CD4-positive, CD25-positive, alpha-beta regulatory T cell (primary cell): ENCODE data around the gene BRPF1. TPM values are rescaled to one million over a fixed set of nuclear protein-coding genes. Genes with fewer than 3 reads are reported as not detected.

ENCODE experiments used
- ATAC-seq, 2 donors: fragments of 150-1000 bp; cut with Tn5 transposase; one replicate each; pipeline ENCODE4 v1.10.0; 2021; ENCODE audit warnings: low read depth in 2 of 2, moderate number of reproducible peaks in 2 of 2, moderate library complexity in 1 of 2
- DNase-seq, 3 donors: peaks; one replicate each; pipeline versions ENCODE4 v3.0.0 to v3.0.0-alpha.2; 2012 to 2022; ENCODE audit warnings: mixed read lengths in 1 of 3
- H3K27ac ChIP-seq: one replicate; pipeline ENCODE4 v1.7.0; 2013; ENCODE audit warnings: mild to moderate bottlenecking, low read length; ENCODE audit not compliant: insufficient read depth, poor library complexity, severe bottlenecking
- H3K27me3 ChIP-seq: one replicate; pipeline ENCODE4 v1.7.0; 2013; ENCODE audit warnings: low read length; ENCODE audit not compliant: control insufficient read depth, insufficient read depth
- H3K36me3 ChIP-seq: one replicate; pipeline ENCODE4 v1.7.0; 2013; ENCODE audit warnings: mild to moderate bottlenecking, low read length, moderate library complexity; ENCODE audit not compliant: control insufficient read depth, insufficient read depth
- H3K4me1 ChIP-seq: 2 replicates; pipeline ENCODE4 v1.7.0; 2013; ENCODE audit warnings: mild to moderate bottlenecking, low read length; ENCODE audit not compliant: insufficient read depth, control insufficient read depth, poor library complexity, severe bottlenecking
- H3K4me3 ChIP-seq: one replicate; pipeline ENCODE4 v1.7.0; 2013; ENCODE audit warnings: low read depth, mild to moderate bottlenecking, low read length, moderate library complexity
- H3K9me3 ChIP-seq, 2 experiments: 1 replicate in 1 of 2; 2 replicates in 1 of 2; pipeline ENCODE4 v1.7.0; 2013; ENCODE audit warnings: low read length in 2 of 2, mild to moderate bottlenecking in 1 of 2, moderate library complexity in 1 of 2; ENCODE audit not compliant: control insufficient read depth in 2 of 2
- H3K27ac Mint-ChIP-seq, 3 donors: one replicate each; pipeline ENCODE4 v1.8.0; 2020 to 2022; ENCODE audit warnings: mild to moderate bottlenecking in 3 of 3, mixed read lengths in 3 of 3, moderate library complexity in 2 of 3
- H3K27me3 Mint-ChIP-seq: one replicate; pipeline ENCODE4 v1.8.0; 2022; ENCODE audit warnings: mild to moderate bottlenecking, mixed read lengths
- H3K36me3 Mint-ChIP-seq: one replicate; pipeline ENCODE4 v1.8.0; 2020; ENCODE audit warnings: mixed read lengths
- H3K4me1 Mint-ChIP-seq, 4 donors: one replicate each; pipeline ENCODE4 v1.8.0; 2020 to 2022; ENCODE audit warnings: mixed read lengths in 4 of 4, mild to moderate bottlenecking in 1 of 4
- H3K4me3 Mint-ChIP-seq, 4 donors: one replicate each; pipeline ENCODE4 v1.8.0; 2020 to 2022; ENCODE audit warnings: mild to moderate bottlenecking in 4 of 4, mixed read lengths in 4 of 4, moderate library complexity in 3 of 4
- H3K9me3 Mint-ChIP-seq, 7 donors: one replicate each; pipeline ENCODE4 v1.8.0; 2020 to 2022; ENCODE audit warnings: mixed read lengths in 7 of 7, mild to moderate bottlenecking in 3 of 7, moderate library complexity in 2 of 7
- polyA plus RNA-seq, 4 donors: library from polyadenylated mRNA; unstranded; fragments of 300-500 nt; fragmentation: Illumina TruSeq; gene quantifications; one replicate each; pipeline ENCODE4 v1.2.3, GENCODE V29; 2021
- total RNA-seq: library from RNA; stranded (reverse); gene quantifications from one replicate; pipeline ENCODE4 v1.2.3, GENCODE V29; 2022

BRPF1 gene
- total and polyA plus RNA-seq, 5 donors from 2014 or later, result 6.7 to 41.2 (median 10.3) TPM

GRCh38 chr3:9781551-9781950 lies 50.0 kb downstream of the BRPF1 start:
- no peak for DNase-seq
- peak overlapping the region in 1 of 4 donors; percentile 27 for H3K4me3 Mint-ChIP-seq

GRCh38 chr3:9781978-9782603 lies 50.6 kb downstream of the BRPF1 start:
- H3K27ac ChIP-seq, result no peak overlapping the region
- Mint-ChIP-seq H3K36me3 (peaks cover 27% of the 10 kb centered on the region), H3K4me3 (peak overlapping the region in 1 of 4 donors; percentile 67)

More at GRCh38 chr3:9781551-9781950, 50.0 kb downstream of the BRPF1 start:
- Histone ChIP-seq H3K27me3 (no peaks in the 10 kb centered on the region), H3K27ac (no peak overlapping the region), H3K9me3 (no peaks in the 10 kb centered on the region), H3K4me1 (peaks cover 42% of the 10 kb centered on the region), H3K36me3 (peaks cover 38% of the 10 kb centered on the region), H3K4me3 (no peak overlapping the region)
- Mint-ChIP-seq H3K9me3 (no peaks in the 10 kb centered on the region), H3K36me3 (peaks cover 23% of the 10 kb centered on the region), H3K4me1 (peaks cover 8 to 58% (median 43%) of the 10 kb centered on the region in 4 donors), H3K27me3 (no peaks in the 10 kb centered on the region), H3K27ac (peak overlapping the region; percentile 56 to 95 (median 79))
- ATAC-seq, result no peak

GRCh38 chr3:9782770-9783169 lies 51.2 kb downstream of the BRPF1 start:
- no peaks in the 10 kb centered on the region for H3K27me3 Mint-ChIP-seq
- ATAC-seq, result no peak
- Histone ChIP-seq H3K27ac (no peak overlapping the region), H3K9me3 (no peaks in the 10 kb centered on the region), H3K36me3 (peaks cover 49% of the 10 kb centered on the region), H3K4me3 (no peak overlapping the region), H3K4me1 (peaks cover 42% of the 10 kb centered on the region), H3K27me3 (no peaks in the 10 kb centered on the region)
- H3K9me3 Mint-ChIP-seq, result no peaks in the 10 kb centered on the region
- no peak overlapping the region for H3K27ac Mint-ChIP-seq
- H3K4me1 Mint-ChIP-seq, result peaks cover 12 to 59% (median 46%) of the 10 kb centered on the region in 4 donors
- no peak overlapping the region for H3K4me3 Mint-ChIP-seq
- peaks cover 33% of the 10 kb centered on the region for H3K36me3 Mint-ChIP-seq
- peak in 1 of 3 donors; percentile 14 for DNase-seq

More at GRCh38 chr3:9781978-9782603, 50.6 kb downstream of the BRPF1 start:
- DNase-seq (no peak), ATAC-seq (no peak)
- no peaks in the 10 kb centered on the region for H3K27me3 ChIP-seq
- H3K36me3 ChIP-seq, result peaks cover 43% of the 10 kb centered on the region
- Mint-ChIP-seq H3K4me1 (peaks cover 8 to 58% (median 42%) of the 10 kb centered on the region in 4 donors), H3K27ac (peak overlapping the region in 2 of 3 donors; percentile 73 to 95), H3K9me3 (no peaks in the 10 kb centered on the region), H3K27me3 (no peaks in the 10 kb centered on the region)
- H3K4me1 ChIP-seq, result peaks cover 42% of the 10 kb centered on the region
- H3K4me3 ChIP-seq, result no peak overlapping the region
- H3K9me3 ChIP-seq, result no peaks in the 10 kb centered on the region

DNA sequence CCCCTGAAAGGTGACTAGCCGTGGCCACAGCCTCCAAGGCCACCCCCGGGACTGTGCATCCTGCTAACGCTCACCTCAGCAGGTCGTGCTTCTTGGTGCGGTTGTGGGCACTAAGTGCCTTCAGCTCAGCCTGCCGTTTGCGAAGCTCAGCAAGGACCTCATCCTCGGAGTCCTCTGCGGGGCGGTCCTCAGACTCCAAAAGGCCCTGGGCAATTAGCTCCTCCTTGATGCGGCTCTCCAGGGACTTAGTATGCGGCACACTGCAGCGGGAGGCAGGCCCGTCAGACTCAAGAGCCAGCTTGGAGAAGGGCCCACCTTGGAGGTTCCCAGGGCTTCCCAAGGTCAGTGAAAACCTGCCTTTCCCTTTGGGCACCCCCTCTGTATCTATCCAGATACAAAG lies 52.4 kb downstream of the BRPF1 start:
- H3K4me3 ChIP-seq, result no peak overlapping the region
- H3K27me3 ChIP-seq, result no peaks in the 10 kb centered on the region
- Mint-ChIP-seq H3K4me1 (peaks cover 13 to 50% (median 40%) of the 10 kb centered on the region in 4 donors), H3K4me3 (no peak overlapping the region), H3K9me3 (no peaks in the 10 kb centered on the region), H3K36me3 (peaks cover 37% of the 10 kb centered on the region), H3K27ac (no peak overlapping the region), H3K27me3 (no peaks in the 10 kb centered on the region)
- ATAC-seq (no peak), DNase-seq (no peak)
- H3K27ac ChIP-seq, result no peak overlapping the region
- H3K4me1 ChIP-seq, result peaks cover 35% of the 10 kb centered on the region
- H3K36me3 ChIP-seq, result peaks cover 54% of the 10 kb centered on the region
- H3K9me3 ChIP-seq, result no peaks in the 10 kb centered on the region

DNA sequence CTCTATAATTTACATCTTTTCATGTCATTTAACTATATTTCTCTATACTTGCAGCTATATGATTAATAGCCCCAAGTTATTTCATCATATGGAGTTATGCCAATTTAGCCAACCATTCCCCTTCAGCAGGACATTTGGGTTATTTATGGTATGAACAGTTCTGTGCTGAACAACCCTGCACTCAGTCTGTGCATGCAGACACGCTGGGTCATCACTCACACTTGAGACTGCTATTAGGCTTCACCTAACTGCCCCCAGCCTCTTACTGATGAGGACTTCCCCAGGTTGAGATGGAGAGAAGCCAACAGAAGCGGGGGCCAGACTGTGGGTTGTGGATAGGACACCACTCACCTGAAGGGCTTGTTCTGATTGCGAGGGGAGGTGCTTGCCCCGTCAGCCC lies 53.4 kb downstream of the BRPF1 start:
- no peak for ATAC-seq
- Mint-ChIP-seq H3K9me3 (no peaks in the 10 kb centered on the region), H3K4me1 (peaks cover 12 to 43% (median 36%) of the 10 kb centered on the region in 4 donors), H3K27ac (no peak overlapping the region), H3K36me3 (peaks cover 41% of the 10 kb centered on the region), H3K4me3 (peak overlapping the region in 1 of 4 donors; percentile 47), H3K27me3 (no peaks in the 10 kb centered on the region)
- no peak for DNase-seq
- Histone ChIP-seq H3K4me1 (peaks cover 25% of the 10 kb centered on the region), H3K27ac (no peak overlapping the region), H3K27me3 (no peaks in the 10 kb centered on the region), H3K4me3 (no peak overlapping the region), H3K36me3 (peaks cover 63% of the 10 kb centered on the region), H3K9me3 (no peaks in the 10 kb centered on the region)

GRCh38 chr3:9785602-9786001 lies 54.1 kb downstream of the BRPF1 start:
- Histone ChIP-seq H3K4me1 (peaks cover 24% of the 10 kb centered on the region), H3K27ac (no peak overlapping the region), H3K9me3 (no peaks in the 10 kb centered on the region), H3K36me3 (peaks cover 67% of the 10 kb centered on the region), H3K4me3 (no peak overlapping the region), H3K27me3 (no peaks in the 10 kb centered on the region)
- no peaks in the 10 kb centered on the region for H3K27me3 Mint-ChIP-seq
- DNase-seq, result no peak
- H3K9me3 Mint-ChIP-seq, result no peaks in the 10 kb centered on the region
- H3K4me3 Mint-ChIP-seq, result peak overlapping the region in 1 of 4 donors; percentile 47
- peaks cover 18 to 45% (median 37%) of the 10 kb centered on the region in 4 donors for H3K4me1 Mint-ChIP-seq
- H3K27ac Mint-ChIP-seq, result peak overlapping the region in 1 of 3 donors; percentile 79
- ATAC-seq, result no peak
- H3K36me3 Mint-ChIP-seq, result peaks cover 41% of the 10 kb centered on the region

DNA sequence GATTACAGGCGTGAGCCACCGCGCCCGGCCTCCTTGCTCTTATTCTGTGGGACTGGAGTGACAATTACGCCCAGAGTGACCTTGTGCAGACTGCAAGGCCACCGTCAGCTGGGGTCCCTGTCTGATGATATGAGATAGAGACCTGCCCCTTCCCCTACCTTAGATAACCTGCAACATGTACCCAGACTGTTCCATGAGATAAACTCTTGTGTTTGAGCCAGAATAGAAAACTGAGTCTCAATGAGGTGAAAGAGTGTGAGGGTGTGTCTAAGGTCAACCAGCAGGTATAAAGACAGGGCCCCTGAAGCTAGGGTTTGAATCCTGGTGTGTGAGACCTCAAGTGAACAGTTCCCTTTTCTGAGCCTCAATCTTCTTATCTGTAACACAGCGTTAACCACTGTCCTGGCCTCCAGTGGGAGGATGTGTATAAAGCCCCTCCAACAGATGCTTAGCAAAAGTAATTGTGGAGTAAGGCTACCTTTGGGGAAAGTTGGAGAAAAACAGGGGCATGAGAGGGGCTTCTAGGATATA lies 54.7 kb downstream of the BRPF1 start:
- H3K4me3 ChIP-seq, result no peak overlapping the region
- no peak overlapping the region for H3K27ac ChIP-seq
- Mint-ChIP-seq H3K4me1 (peaks cover 18 to 46% (median 38%) of the 10 kb centered on the region in 4 donors), H3K4me3 (no peak overlapping the region), H3K27ac (peak overlapping the region in 1 of 3 donors; percentile 26), H3K36me3 (peaks cover 40% of the 10 kb centered on the region), H3K27me3 (no peaks in the 10 kb centered on the region), H3K9me3 (no peaks in the 10 kb centered on the region)
- H3K9me3 ChIP-seq, result no peaks in the 10 kb centered on the region
- no peak for DNase-seq
- H3K36me3 ChIP-seq, result peaks cover 64% of the 10 kb centered on the region
- peaks cover 22% of the 10 kb centered on the region for H3K4me1 ChIP-seq
- H3K27me3 ChIP-seq, result no peaks in the 10 kb centered on the region
- ATAC-seq, result no peak
